GM10248 (cell line): Measurements from ENCODE around the gene CYP21A2.
"Not testable (repeated sequence)": the region's sequence is repeated elsewhere in the genome, so short reads cannot be mapped to it uniquely, and the experiment has no call there.

Source experiments
- CTCF ChIA-PET: fragments of 300-600 bp; sonication (Branson Sonifier 250); formaldehyde crosslinking; extraction: SDS; loops from one replicate; lab custom pipeline; 2021; ENCODE audit warnings: antibody characterized with exemption; lab: Yijun Ruan, JAX
- POLR2A ChIA-PET: fragments of 350-650 bp; sonication (Branson Sonifier 250); formaldehyde crosslinking; extraction: SDS; loops from one replicate; lab custom pipeline; 2020; ENCODE audit warnings: antibody characterized with exemption; lab: Yijun Ruan, JAX
- DNase-seq: peaks from one replicate; pipeline ENCODE4 v3.0.0; 2012; ENCODE audit errors: extremely low spot score

The CYP21A2 gene

DNA sequence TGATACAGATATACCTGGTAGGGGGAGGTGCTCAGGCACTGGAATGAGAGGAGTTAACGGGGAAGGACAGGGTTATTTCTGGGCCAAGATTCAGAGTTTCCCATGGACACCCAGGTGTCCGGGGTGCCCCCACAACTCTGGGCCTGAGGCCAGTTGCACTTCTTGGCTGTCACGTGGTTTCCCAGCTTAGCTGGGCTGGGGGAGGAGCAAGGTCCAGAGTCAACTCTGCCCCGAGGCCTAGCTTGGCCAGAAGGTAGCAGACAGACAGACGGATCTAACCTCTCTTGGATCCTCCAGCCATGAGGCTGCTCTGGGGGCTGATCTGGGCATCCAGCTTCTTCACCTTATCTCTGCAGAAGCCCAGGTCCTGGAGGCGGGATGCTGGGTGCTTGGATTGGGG lies 23.7 kb upstream of the CYP21A2 start, which contains the start of gene C4B:
TSS of gene C4B (plus strand) at position 249 of the 400 bp plus-strand sequence. CDS start at position 300, 51 bp downstream.
- DNase-seq, POLR2A ChIA-PET, CTCF ChIA-PET: not testable (repeated sequence)

DNA sequence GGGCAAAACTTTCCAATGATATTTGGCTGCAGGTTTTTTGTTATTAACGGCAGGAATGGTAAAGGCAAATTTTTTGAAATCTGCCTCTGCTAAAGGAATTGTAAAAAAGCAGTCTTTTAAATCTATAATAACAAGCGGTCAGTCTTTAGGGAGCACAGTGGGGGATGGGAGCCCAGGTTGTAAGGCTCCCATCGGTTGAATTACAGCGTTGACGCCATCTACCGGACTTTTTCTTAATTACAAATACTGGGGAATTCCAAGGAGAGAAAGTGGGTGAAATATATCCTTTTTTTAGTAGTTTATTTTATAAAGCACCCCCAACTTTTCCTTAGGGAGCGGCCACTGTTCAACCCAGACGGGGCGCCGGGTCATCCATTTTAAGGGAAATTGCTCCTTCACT lies 16.1 kb upstream of the CYP21A2 start:
- POLR2A ChIA-PET, DNase-seq, CTCF ChIA-PET: not testable (repeated sequence)

DNA sequence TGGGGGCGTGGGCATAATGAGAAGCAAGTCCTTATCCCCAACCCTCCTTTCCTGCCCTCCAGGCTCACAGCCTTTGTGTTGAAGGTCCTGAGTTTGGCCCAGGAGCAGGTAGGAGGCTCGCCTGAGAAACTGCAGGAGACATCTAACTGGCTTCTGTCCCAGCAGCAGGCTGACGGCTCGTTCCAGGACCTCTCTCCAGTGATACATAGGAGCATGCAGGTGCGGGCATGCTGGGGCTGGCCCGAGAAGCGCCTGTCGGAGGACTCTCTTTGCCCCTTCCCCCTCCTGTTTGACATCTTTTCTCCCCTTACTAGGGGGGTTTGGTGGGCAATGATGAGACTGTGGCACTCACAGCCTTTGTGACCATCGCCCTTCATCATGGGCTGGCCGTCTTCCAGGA lies 9.6 kb upstream of the CYP21A2 start:
- POLR2A ChIA-PET, DNase-seq, CTCF ChIA-PET: not testable (repeated sequence)

DNA sequence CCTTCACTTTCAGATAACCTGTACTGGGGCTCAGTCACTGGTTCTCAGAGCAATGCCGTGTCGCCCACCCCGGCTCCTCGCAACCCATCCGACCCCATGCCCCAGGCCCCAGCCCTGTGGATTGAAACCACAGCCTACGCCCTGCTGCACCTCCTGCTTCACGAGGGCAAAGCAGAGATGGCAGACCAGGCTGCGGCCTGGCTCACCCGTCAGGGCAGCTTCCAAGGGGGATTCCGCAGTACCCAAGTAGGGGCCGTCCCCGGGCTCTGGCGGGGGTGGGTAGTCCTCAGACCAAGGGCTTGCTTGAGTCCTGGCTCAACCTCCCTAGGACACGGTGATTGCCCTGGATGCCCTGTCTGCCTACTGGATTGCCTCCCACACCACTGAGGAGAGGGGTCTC lies 8.7 kb upstream of the CYP21A2 start:
- POLR2A ChIA-PET, CTCF ChIA-PET, DNase-seq: not testable (repeated sequence)

DNA sequence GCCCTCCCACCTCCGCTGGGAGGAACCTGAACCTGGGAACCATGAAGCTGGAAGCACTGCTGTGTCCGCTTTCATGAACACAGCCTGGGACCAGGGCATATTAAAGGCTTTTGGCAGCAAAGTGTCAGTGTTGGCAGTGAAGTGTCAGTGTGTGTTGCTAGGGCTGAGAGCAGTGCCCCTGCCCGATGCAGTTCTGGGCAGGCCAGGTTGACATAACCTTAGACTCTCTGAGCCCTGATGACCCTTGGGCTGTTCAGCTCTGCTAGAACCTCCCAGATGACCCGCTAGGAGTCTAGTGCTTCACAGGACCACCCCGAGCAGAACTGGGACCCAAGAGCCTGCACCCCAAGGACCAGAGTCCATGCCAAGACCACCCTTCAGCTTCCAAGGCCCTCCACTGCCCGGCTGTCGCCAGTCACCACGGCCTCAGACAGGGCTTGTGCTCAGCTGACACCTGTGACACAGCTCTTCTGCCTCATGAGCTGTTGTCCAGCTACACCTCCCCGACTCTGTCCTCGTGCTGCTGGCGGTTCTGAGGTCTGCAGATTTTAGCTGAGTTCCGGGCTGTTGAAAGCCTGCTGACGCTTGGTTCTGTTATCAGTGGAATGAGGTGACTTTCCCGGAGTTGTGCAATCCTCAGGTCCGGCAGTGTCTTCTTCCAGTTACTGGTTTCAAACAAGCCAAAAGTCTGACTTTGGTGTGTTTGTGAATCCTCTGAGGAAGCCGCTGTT lies 2.8 kb upstream of the CYP21A2 start:
- POLR2A ChIA-PET, CTCF ChIA-PET, DNase-seq: not testable (repeated sequence)

DNA sequence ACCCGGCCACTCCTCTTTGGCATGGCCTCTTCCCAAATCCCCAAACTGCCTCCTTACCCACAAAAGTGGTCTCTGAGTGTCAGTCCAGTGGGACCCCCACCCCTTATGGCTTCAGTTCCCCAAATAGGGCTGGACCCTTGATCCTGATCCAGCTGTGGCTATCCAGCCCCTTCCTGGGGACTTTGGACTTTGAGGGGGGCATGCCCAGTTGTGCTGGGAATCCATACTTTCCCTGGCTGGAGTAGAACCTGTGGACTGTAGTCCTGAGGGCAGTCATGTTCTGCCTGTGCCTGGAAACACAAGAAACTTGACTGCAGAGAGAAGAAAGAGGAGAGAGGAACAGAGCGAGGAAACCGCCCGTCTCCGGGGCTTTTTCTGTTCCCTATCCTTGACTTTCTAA lies 1.1 kb upstream of the CYP21A2 start:
- CTCF ChIA-PET, POLR2A ChIA-PET, DNase-seq: not testable (repeated sequence)

DNA sequence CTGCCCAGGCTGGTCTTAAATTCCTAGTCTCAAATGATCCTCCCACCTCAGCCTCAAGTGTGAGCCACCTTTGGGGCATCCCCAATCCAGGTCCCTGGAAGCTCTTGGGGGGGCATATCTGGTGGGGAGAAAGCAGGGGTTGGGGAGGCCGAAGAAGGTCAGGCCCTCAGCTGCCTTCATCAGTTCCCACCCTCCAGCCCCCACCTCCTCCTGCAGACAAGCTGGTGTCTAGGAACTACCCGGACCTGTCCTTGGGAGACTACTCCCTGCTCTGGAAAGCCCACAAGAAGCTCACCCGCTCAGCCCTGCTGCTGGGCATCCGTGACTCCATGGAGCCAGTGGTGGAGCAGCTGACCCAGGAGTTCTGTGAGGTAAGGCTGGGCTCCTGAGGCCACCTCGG lies 663 bp downstream of the CYP21A2 start:
- CTCF ChIA-PET, POLR2A ChIA-PET: not testable (repeated sequence)

DNA sequence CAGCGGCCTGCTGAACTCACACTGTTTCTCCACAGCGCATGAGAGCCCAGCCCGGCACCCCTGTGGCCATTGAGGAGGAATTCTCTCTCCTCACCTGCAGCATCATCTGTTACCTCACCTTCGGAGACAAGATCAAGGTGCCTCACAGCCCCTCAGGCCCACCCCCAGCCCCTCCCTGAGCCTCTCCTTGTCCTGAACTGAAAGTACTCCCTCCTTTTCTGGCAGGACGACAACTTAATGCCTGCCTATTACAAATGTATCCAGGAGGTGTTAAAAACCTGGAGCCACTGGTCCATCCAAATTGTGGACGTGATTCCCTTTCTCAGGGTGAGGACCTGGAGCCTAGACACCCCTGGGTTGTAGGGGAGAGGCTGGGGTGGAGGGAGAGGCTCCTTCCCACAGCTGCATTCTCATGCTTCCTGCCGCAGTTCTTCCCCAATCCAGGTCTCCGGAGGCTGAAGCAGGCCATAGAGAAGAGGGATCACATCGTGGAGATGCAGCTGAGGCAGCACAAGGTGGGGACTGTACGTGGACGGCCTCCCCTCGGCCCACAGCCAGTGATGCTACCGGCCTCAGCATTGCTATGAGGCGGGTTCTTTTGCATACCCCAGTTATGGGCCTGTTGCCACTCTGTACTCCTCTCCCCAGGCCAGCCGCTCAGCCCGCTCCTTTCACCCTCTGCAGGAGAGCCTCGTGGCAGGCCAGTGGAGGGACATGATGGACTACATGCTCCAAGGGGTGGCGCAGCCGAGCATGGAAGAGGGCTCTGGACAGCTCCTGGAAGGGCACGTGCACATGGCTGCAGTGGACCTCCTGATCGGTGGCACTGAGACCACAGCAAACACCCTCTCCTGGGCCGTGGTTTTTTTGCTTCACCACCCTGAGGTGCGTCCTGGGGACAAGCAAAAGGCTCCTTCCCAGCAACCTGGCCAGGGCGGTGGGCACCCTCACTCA lies 1.4 kb downstream of the CYP21A2 start:
- DNase-seq, POLR2A ChIA-PET, CTCF ChIA-PET: not testable (repeated sequence)

More for the DNA sequence above, 663 bp downstream of the CYP21A2 start:
- DNase-seq: not testable (repeated sequence)

DNA sequence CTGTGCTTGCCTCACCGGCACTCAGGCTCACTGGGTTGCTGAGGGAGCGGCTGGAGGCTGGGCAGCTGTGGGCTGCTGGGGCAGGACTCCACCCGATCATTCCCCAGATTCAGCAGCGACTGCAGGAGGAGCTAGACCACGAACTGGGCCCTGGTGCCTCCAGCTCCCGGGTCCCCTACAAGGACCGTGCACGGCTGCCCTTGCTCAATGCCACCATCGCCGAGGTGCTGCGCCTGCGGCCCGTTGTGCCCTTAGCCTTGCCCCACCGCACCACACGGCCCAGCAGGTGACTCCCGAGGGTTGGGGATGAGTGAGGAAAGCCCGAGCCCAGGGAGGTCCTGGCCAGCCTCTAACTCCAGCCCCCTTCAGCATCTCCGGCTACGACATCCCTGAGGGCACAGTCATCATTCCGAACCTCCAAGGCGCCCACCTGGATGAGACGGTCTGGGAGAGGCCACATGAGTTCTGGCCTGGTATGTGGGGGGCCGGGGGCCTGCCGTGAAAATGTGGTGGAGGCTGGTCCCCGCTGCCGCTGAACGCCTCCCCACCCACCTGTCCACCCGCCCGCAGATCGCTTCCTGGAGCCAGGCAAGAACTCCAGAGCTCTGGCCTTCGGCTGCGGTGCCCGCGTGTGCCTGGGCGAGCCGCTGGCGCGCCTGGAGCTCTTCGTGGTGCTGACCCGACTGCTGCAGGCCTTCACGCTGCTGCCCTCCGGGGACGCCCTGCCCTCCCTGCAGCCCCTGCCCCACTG lies 2.3 kb downstream of the CYP21A2 start:
- CTCF ChIA-PET, POLR2A ChIA-PET, DNase-seq: not testable (repeated sequence)

DNA sequence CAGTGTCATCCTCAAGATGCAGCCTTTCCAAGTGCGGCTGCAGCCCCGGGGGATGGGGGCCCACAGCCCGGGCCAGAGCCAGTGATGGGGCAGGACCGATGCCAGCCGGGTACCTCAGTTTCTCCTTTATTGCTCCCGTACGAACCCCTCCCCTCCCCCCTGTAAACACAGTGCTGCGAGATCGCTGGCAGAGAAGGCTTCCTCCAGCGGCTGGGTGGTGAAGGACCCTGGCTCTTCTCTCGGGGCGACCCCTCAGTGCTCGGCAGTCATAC lies 2.8 kb downstream of the CYP21A2 start:
- DNase-seq, CTCF ChIA-PET, POLR2A ChIA-PET: not testable (repeated sequence)

DNA sequence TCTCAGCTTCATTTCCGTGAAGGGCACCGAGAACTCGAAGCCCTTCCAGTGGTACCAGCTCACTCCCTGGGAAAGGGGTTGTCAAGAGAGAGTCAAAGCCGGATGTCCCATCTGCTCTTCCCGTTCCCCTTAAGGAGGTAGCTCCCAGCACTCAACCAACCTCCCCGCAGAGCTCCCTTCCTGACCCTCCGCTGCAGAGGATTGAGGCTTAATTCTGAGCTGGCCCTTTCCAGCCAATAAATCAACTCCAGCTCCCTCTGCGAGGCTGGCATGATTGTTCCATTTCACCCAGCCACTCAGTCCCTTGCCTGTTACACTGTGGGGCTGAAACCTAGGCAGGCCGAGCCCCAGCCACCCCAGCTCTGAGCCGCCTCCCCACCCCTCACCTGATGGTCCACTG lies 3.2 kb downstream of the CYP21A2 start:
- POLR2A ChIA-PET, CTCF ChIA-PET, DNase-seq: not testable (repeated sequence)

DNA sequence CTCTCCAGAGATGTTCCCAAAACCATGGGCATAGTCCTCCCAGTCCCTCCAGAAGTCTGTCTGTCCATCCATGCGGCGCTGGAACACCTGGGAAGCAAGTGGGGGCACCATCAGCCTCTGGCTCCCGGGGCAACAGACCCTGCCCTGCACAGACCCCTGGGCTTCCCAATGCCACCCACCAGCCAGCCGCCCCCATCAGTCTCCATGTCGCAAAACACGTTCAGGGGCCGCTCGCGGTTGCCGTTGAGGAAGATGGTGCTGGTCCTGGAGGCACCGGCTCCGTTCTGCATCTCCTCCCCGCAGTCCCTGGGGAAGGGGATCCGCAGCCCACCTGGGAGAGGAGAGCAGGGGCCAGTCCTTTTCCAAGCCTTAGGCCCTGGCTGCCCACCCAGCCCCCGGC lies 4.1 kb downstream of the CYP21A2 start:
- POLR2A ChIA-PET, CTCF ChIA-PET, DNase-seq: not testable (repeated sequence)

DNA sequence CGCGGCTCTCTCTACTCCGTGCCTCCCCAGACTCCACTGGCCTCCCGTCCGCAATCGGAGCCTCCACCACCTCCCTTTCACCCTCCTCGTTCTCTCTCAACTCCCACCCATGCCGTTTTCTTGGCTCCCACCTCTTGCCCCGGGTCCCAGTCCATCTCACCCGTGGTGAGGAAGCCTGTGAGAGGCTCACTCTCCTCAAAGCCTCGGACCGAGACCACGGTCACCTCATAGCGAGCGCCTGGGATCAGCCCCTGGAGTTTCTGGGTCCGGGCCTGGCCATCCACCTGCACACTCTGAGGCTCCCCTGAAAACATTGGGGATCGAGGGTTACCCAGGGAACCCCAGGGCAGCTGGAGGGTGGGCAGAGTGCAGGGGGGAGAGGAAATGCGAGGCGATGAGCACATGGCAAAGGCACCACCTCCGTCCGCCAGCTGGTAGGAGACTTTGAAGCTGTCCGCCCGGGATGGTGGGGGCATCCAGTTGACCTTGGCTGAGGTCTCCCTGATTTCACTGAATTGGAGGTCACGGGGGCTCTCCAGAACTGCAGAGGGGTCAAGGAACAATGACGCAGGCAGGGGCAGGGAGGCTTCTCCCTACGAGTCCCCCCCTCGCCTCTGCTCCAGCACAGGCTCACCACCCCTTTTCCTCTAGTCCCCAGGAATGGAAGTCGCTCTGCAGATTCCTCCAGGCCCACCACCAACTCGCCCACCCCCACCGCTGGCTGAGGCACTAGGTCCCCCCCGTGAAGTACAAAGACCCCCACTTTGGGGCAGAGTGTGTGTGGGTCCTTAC lies 5.6 kb downstream of the CYP21A2 start:
- POLR2A ChIA-PET, DNase-seq, CTCF ChIA-PET: not testable (repeated sequence)

DNA sequence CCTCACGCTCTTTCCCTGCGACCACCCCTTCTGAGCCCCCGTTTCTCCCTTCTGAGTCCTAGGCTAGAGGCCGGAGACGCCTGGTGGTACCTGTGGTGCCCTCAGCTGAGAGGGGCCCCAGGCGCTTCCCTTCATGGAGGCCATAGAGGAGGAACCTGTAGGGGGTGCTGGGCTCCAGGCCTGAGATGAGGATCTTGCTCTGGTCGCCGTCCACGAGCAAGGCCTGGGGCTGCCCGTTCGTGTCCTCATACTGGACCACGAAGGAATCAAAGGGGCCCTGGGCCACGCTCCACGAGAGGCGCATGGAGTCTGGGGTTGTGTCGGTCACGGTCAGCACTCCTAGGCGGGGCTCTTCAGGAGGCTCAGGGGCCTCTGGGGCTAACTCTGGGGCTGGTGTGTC lies 6.7 kb downstream of the CYP21A2 start:
- POLR2A ChIA-PET, CTCF ChIA-PET: not testable (repeated sequence)

More for the DNA sequence above, 6.7 kb downstream of the CYP21A2 start:
- not testable (repeated sequence) for DNase-seq
